Measurements from ENCODE around the gene LAPTM5.
"Not testable (repeated sequence)": the region's sequence is repeated elsewhere in the genome, so short reads cannot be mapped to it uniquely, and the experiment has no call there.

Gene LAPTM5

GRCh38 chr1:30768830-30769718, 11.5 kb upstream of the LAPTM5 start:
- H3K27me3 Mint-ChIP-seq, result no peaks in the 10 kb centered on the region
- DNase-seq (no peak), ATAC-seq (no peak)
- no peak overlapping the region for H3K4me3 Mint-ChIP-seq
- H3K36me3 Mint-ChIP-seq (ENCODE audit: low read depth), result no peaks in the 10 kb centered on the region
- H3K9me3 Mint-ChIP-seq, result no peaks in the 10 kb centered on the region
- peak overlapping the region; percentile 75 for H3K27ac Mint-ChIP-seq
- H3K4me1 Mint-ChIP-seq, result peaks cover 47% of the 10 kb centered on the region

- Mint-ChIP-seq H3K27ac (peak overlapping the region; percentile 23), H3K4me1 (peaks cover 55% of the 10 kb centered on the region), H3K27me3 (no peaks in the 10 kb centered on the region), H3K9me3 (no peaks in the 10 kb centered on the region), H3K4me3 (no peak overlapping the region), H3K36me3 (ENCODE audit: low read depth) (no peaks in the 10 kb centered on the region)
- ATAC-seq (no peak), DNase-seq (no peak)
Measured at GRCh38 chr1:30768159-30768829, 10.7 kb upstream of the LAPTM5 start.

- not testable (repeated sequence) for H3K9me3 Mint-ChIP-seq; H3K27me3 Mint-ChIP-seq; H3K4me3 Mint-ChIP-seq; DNase-seq; H3K36me3 Mint-ChIP-seq (ENCODE audit: low read depth); ATAC-seq; H3K27ac Mint-ChIP-seq
- H3K4me1 Mint-ChIP-seq, result peaks cover 69% of the 10 kb centered on the region
Measured at GRCh38 chr1:30766948-30767347, 9.4 kb upstream of the LAPTM5 start.

- peaks cover 80% of the 10 kb centered on the region for H3K4me1 Mint-ChIP-seq
- H3K36me3 Mint-ChIP-seq (ENCODE audit: low read depth), result no peaks in the 10 kb centered on the region
- peak; percentile 65 for ATAC-seq
- H3K4me3 Mint-ChIP-seq, result peak overlapping the region; percentile 80
- peak overlapping the region; percentile 90 for H3K27ac Mint-ChIP-seq
- DNase-seq, result peak; percentile 52
- H3K27me3 Mint-ChIP-seq, result no peaks in the 10 kb centered on the region
- H3K9me3 Mint-ChIP-seq, result no peaks in the 10 kb centered on the region
Measured at GRCh38 chr1:30765556-30766434, 8.2 kb upstream of the LAPTM5 start.

- DNase-seq (peak; percentile 47), ATAC-seq (peak; percentile 51)
- Mint-ChIP-seq H3K27me3 (no peaks in the 10 kb centered on the region), H3K4me3 (peak overlapping the region; percentile 80), H3K4me1 (peaks cover 88% of the 10 kb centered on the region), H3K27ac (peak overlapping the region; percentile 90), H3K9me3 (no peaks in the 10 kb centered on the region), H3K36me3 (ENCODE audit: low read depth) (no peaks in the 10 kb centered on the region)
Measured at GRCh38 chr1:30764939-30765555, 7.5 kb upstream of the LAPTM5 start.

GRCh38 chr1:30764396-30764795, 6.8 kb upstream of the LAPTM5 start:
- H3K27ac Mint-ChIP-seq, result peak overlapping the region; percentile 90
- no peaks in the 10 kb centered on the region for H3K36me3 Mint-ChIP-seq (ENCODE audit: low read depth)
- H3K4me1 Mint-ChIP-seq, result peaks cover 91% of the 10 kb centered on the region

GRCh38 chr1:30763651-30764248, 6.2 kb upstream of the LAPTM5 start:
- Mint-ChIP-seq H3K4me3 (no peak overlapping the region), H3K27me3 (no peaks in the 10 kb centered on the region), H3K36me3 (ENCODE audit: low read depth) (no peaks in the 10 kb centered on the region), H3K9me3 (no peaks in the 10 kb centered on the region), H3K4me1 (peaks cover 94% of the 10 kb centered on the region), H3K27ac (peak overlapping the region; percentile 69)
- no peak for ATAC-seq
- DNase-seq, result no peak

More at GRCh38 chr1:30764396-30764795, 6.8 kb upstream of the LAPTM5 start:
- Mint-ChIP-seq H3K9me3 (no peaks in the 10 kb centered on the region), H3K27me3 (no peaks in the 10 kb centered on the region), H3K4me3 (no peak overlapping the region)
- no peak for DNase-seq
- no peak for ATAC-seq

- Mint-ChIP-seq H3K9me3 (no peaks in the 10 kb centered on the region), H3K27me3 (no peaks in the 10 kb centered on the region), H3K4me3 (no peak overlapping the region), H3K36me3 (ENCODE audit: low read depth) (no peaks in the 10 kb centered on the region), H3K27ac (peak overlapping the region; percentile 69), H3K4me1 (peaks cover 94% of the 10 kb centered on the region)
- ATAC-seq, result no peak
- DNase-seq, result no peak
Measured at GRCh38 chr1:30762930-30763650, 5.5 kb upstream of the LAPTM5 start.

GRCh38 chr1:30762152-30762929, 4.8 kb upstream of the LAPTM5 start:
- Mint-ChIP-seq H3K9me3 (no peaks in the 10 kb centered on the region), H3K4me3 (no peak overlapping the region), H3K27ac (peak overlapping the region; percentile 69), H3K27me3 (no peaks in the 10 kb centered on the region), H3K36me3 (ENCODE audit: low read depth) (peaks cover 2% of the 10 kb centered on the region), H3K4me1 (peaks cover 95% of the 10 kb centered on the region)
- DNase-seq, result no peak
- ATAC-seq, result no peak

- Mint-ChIP-seq H3K27ac (peak overlapping the region; percentile 83), H3K4me3 (peak overlapping the region; percentile 67), H3K36me3 (ENCODE audit: low read depth) (peaks cover 5% of the 10 kb centered on the region), H3K4me1 (peaks cover 94% of the 10 kb centered on the region), H3K27me3 (no peaks in the 10 kb centered on the region), H3K9me3 (no peaks in the 10 kb centered on the region)
- ATAC-seq (no peak), DNase-seq (no peak)
Measured at GRCh38 chr1:30761381-30762151, 4.0 kb upstream of the LAPTM5 start.

- no peaks in the 10 kb centered on the region for H3K9me3 Mint-ChIP-seq
- peak overlapping the region; percentile 67 for H3K4me3 Mint-ChIP-seq
- H3K4me1 Mint-ChIP-seq, result peaks cover 92% of the 10 kb centered on the region
- H3K36me3 Mint-ChIP-seq (ENCODE audit: low read depth), result peaks cover 7% of the 10 kb centered on the region
- DNase-seq (peak; percentile 32), ATAC-seq (no peak)
- peak overlapping the region; percentile 83 for H3K27ac Mint-ChIP-seq
- H3K27me3 Mint-ChIP-seq, result no peaks in the 10 kb centered on the region
Measured at GRCh38 chr1:30760596-30761324, 3.2 kb upstream of the LAPTM5 start.
